ENCODE data around the gene TRIM49D1.
"Not testable (repeated sequence)": the region's sequence is repeated elsewhere in the genome, so short reads cannot be mapped to it uniquely, and the experiment has no call there.

TRIM49D1 gene, protein sequence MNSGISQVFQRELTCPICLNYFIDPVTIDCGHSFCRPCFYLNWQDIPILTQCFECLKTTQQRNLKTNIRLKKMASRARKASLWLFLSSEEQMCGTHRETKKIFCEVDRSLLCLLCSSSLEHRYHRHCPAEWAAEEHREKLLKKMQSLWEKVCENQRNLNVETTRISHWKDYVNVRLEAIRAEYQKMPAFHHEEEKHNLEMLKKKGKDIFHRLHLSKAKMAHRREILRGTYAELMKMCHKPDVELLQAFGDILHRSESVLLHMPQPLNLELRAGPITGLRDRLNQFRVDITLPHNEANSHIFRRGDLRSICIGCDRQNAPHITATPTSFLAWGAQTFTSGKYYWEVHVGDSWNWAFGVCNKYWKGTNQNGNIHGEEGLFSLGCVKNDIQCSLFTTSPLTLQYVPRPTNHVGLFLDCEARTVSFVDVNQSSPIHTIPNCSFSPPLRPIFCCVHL

DNA sequence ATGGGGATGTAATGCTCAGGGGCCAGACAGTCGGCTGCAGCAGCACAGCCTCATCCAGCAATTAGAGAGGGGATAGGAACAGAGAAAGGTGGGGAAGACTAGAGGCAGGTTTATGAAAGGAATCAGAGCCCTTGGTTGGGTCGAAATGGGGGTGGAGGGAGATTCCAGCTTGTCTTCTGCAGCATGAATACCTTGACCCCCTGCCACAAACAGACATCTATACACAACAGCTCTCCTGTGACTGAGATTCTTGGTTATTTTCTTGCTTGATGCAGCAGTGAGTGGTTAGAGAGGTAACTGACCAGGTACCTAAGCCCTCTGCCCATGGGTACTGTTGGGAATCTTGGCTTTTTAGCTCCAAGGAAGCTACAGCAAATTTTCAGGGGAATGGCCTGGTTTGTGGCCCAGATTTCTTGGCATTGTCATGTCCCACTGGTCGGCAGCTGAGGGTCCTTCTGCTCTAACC is at the start of gene TRIM49D1:
Gene TRIM49D1, minus strand, starts transcription at position 51 of the 466 bp plus-strand sequence. CDS start 4,535 bp downstream, outside the sequence.
- DNase-seq = no peak

DNA sequence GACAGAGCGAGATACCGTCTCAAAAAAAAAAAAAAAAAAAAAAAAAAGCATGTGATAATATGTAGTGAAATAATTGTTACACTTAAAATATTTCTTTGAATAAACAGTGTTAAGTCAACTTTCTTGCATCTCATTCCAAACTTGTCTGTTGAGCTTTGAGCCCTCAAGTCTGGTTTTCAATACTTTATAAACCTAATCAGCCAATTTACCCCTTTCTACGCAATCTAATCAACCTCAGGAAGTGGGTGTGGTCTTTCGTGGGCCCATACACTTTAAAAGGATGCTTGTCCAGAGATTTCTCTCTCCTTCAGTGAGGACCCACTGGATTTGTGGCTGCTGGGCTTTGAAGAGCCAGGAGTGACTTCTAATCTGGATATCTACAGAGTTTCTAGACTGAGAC is 43.7 kb upstream of the TRIM49D1 start, which contains the start of gene TRIM64:
Gene TRIM64, plus strand, starts transcription at position 301 of the 400 bp plus-strand sequence. CDS start 2,467 bp downstream, outside the sequence.
- DNase-seq = not testable (repeated sequence)

DNA sequence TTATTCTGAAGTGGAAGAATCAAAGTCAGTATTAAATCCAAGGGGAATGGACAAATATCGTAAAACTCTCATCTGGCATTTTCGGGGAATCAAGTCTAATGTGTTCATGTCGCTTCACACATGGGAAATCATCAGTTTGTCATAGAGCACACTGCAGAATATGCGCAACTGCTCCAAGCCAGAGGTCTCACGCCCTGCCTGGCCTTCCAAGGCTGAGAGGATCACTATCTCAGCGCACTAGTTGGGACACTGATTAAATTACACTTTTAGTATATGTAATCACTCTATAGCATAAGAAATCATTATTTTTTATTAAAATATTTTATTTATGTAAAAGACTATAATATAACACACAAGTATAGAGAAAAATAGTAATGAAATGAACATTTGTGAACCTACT is 38.8 kb upstream of the TRIM49D1 start:
- DNase-seq = not testable (repeated sequence)

DNA sequence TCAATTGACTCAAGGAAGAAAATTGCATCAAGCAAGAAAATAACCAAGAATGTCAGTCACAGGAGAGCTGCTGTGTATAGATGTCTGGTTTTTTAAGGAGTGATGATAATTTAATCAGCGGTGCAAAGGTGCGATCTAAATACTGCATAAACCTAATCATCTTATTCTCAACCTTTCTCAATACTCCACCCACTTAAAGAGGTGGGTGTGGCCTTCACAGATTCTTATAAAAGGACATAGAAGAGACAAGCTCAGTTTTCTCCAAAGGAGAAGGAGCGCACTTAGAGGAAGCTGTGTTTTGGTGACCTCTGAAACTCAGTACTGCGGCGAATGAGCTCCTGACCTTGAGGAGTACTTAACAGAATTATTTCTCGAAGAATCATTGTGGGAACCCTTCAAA is 1.7 kb upstream of the TRIM49D1 start, which contains the start of gene TRIM49D2:
Gene TRIM49D2, plus strand, starts transcription at position 301 of the 400 bp plus-strand sequence. CDS start 2,698 bp downstream, outside the sequence.
- DNase-seq = not testable (repeated sequence)

DNA sequence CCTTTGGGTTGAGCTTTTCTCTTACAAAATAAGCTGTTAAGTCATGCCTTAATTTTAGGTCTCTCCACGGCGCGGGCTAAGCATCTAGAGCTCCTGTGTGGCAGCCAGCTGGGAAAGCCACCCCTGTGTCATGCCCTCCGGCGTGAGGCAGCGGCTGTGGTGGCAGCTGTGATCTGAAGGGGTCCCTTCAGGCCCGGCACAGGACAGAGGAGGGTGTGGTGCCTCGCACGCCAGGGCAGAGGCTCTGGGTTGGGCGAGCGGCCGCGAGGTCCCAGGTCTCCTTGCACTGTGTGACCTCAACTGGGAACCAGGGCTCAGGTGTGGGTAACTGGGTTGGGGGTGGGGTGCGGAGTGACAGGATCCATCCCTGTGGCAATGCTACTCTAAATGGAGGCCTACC is 21.2 kb downstream of the TRIM49D1 start:
- DNase-seq = not testable (repeated sequence)

DNA sequence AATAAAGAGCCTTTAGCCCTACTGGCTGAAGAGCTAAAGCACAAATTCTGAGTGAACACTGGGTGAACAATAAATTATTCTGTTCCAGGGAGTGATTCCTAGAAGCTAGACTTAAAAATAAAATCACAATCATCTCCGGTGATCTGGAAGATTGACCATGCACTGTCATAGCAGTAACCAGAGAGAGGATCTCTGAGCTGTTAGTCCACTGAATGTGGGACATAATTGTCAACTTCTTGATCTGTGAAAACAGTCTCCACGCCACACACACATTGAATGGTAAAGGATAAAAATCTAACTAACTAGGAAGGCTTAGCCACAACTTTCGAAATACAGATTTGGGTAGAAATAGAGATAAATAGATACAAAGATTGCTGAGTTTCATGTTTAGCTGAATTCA is 28.8 kb downstream of the TRIM49D1 start:
- not testable (repeated sequence) for DNase-seq

DNA sequence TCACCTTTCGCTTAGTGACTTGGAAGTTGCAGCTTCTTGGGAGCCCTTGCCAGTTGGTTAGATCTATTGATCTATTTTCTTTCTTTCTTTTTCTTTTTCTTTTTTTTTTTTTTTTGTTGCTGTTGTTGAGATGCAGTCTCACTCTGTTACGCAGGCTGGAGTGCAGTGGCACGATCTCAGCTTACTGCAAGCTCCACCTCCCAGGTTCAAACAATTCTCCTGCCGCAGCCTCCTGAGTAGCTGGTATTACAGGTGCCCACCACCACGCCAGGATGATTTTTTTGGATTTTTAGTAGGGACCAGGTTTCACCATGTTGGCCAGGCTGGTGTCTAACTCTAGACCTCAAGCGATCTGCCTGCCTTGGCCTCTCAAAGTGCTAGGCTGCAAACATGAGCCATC is 44.5 kb downstream of the TRIM49D1 start:
- not testable (repeated sequence) for DNase-seq

DNA sequence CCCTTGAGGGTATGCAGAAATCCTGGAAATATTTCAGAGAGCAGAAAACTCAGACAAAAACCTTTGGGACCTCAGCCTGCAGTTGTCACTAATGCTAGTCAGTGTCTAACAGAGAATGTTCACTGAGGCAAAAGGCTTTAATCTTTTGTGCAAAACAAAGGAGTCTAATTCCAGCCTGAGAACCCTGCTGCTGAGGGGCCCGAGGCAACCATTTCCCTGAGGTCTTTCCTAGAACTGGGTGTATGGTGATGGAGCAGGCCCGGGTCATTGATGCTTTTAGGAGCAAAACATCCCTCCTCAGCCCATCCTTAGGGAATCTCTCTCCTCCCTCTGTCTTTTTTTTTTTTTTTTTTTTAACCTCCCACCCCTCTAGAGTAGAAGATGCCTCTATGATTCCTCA is 49.5 kb downstream of the TRIM49D1 start:
- not testable (repeated sequence) for DNase-seq

DNA sequence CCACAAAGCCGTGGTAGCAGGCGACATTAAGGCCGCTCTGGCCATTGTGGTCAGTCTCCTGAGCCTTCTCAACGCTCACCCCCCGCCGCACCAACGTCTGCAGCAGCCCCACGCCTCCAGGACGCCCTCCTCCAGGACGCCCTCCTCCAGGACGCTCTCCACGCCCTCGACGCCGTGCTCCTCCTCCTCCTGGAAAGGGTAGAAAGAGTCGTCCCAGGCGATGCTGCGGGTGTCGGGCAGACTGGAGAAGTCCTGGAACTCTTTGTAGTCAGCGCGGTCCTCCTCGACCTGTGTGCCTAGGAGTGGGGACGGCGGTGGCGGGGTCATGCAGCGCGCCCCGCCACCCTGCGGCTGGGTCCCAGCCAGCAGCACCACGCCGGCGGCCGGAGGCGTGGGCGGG is 56.8 kb downstream of the TRIM49D1 start:
- DNase-seq = not testable (repeated sequence)

DNA sequence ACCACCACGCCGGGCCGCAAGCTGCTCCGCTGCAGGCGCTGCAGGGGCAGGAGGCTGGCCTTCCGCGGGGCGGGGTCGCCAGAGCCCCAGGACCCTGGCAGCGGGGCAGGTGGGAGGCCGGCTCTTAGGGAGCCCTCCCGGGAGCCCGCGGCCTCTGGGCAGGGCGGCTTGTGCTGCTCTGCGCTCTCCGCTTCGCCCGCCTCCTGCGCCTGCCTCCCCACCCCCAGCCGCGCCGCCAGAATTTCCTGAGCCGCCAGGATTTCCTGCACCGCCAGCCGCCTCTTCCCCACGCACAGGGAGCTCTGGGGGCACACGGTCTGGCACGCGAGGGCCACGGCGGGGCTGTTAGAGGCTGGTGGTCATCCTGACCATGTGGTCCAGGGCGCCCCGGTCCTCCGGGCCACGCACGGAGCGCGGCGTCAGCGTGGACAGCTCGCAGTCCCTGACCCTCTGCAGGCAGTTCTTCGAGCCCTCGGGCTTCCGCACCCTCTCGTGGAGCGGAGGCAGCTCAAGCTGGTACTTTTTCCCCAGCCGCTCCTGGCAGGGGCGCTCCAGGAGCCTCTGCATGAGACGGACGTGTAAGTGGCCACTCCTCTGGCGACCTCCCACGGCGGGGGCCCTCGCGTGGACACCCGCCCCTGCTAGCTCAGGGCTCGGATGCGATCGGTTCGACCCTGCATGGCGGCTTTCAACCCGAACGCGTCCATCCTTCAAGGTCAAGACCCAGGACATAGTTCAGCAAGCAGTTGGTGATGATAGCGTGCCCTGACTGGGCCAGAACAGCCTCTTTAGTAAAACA is 57.9 kb downstream of the TRIM49D1 start:
- DNase-seq = not testable (repeated sequence)
